ES-I3 (cell line): Measurements from ENCODE around the gene ARL4D.
A peak's percentile ranks its signal among the peaks of the same experiment; 100 is the strongest.

Experiments used
- H3K36me3 ChIP-seq: 2 replicates; pipeline ENCODE4 v1.6.1; 2013; ENCODE audit warnings: mild to moderate bottlenecking, low read length, control low read depth, moderate library complexity; ENCODE audit not compliant: insufficient read depth
- H3K4me1 ChIP-seq: 2 replicates; pipeline ENCODE4 v1.6.1; 2013; ENCODE audit warnings: mild to moderate bottlenecking, control low read depth, low read length; ENCODE audit not compliant: insufficient read depth
- H3K9ac ChIP-seq: 2 replicates; pipeline ENCODE4 v1.6.1; 2013; ENCODE audit warnings: low read depth, mild to moderate bottlenecking, low read length, moderate library complexity
- H3K9me3 ChIP-seq: 2 replicates; pipeline ENCODE4 v1.6.1; 2013; ENCODE audit warnings: mild to moderate bottlenecking, low read length, moderate library complexity; ENCODE audit not compliant: control insufficient read depth, insufficient read depth

Gene ARL4D

DNA sequence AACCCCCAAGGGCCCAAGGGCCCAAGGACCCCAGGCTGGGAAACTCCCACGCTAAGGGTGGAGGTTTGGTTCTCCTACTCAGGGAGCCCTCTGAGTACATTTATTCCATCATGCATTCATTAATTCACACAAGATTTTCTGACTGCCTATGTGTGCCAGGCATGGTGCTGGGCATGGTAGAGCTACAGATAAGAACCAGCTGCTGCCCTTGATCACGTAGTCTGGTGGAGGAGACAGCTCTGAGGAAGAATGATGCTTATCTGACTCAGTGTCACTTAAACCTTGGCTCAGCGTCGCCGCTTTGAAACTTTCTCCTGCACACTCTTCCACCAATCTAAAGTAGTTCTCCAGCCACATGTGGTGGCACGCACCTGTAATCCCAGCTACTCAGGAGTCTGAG is 3.6 kb upstream of the ARL4D start:
- Histone ChIP-seq H3K36me3 (no peaks in the 10 kb centered on the region), H3K9ac (no peak overlapping the region), H3K4me1 (peaks cover 7% of the 10 kb centered on the region; the same call in 1 of the 2 replicates), H3K9me3 (no peaks in the 10 kb centered on the region)

DNA sequence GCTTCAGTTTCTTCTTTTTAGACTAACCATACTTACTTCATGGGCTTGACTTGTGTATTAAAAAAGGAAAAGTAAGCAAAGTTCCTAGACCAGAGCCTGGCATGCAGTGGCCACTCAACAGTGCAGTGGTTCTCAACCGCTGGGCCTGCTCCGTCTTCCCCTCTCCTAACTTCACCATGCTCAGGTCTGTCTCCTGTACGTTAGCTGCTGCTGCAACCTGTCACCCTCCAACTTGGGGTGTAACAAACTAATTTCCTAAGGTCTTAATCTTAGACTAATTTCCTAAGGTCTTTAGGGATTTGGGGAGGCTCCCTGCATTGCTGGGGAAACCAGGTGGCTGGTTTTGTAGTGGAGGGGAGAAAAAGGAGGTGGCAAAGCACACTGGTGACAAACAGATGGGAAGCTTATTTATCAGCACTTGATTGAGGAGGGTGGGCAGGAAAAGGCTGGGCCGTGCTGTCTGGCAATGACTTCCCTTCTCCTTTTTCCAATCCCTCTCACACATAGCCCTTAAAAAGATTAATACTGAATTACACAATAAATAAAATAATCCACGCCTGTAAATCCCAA is 2.2 kb upstream of the ARL4D start:
- Histone ChIP-seq H3K36me3 (peaks cover 7% of the 10 kb centered on the region; the same call in 1 of the 2 replicates), H3K9me3 (no peaks in the 10 kb centered on the region), H3K4me1 (peaks cover 15% of the 10 kb centered on the region; the same call in 1 of the 2 replicates), H3K9ac (no peak overlapping the region)

GRCh38 chr17:43399839-43400328 is 1.1 kb downstream of the ARL4D start:
- Histone ChIP-seq H3K9ac (peak overlapping the region; percentile 3; the same call in 1 of the 2 replicates), H3K9me3 (no peaks in the 10 kb centered on the region), H3K4me1 (peaks cover 11% of the 10 kb centered on the region; the same call in 1 of the 2 replicates), H3K36me3 (peaks cover 7% of the 10 kb centered on the region; the same call in 1 of the 2 replicates)

- Histone ChIP-seq H3K36me3 (peaks cover 7% of the 10 kb centered on the region; the same call in 1 of the 2 replicates), H3K9me3 (no peaks in the 10 kb centered on the region), H3K9ac (peak overlapping the region; percentile 8; the same call in 1 of the 2 replicates), H3K4me1 (peaks cover 11% of the 10 kb centered on the region; the same call in 1 of the 2 replicates)
These were observed 2.3 kb downstream of the ARL4D start for GRCh38 chr17:43400943-43401717.

- Histone ChIP-seq H3K4me1 (peaks cover 15% of the 10 kb centered on the region), H3K36me3 (peaks cover 7% of the 10 kb centered on the region; the same call in 1 of the 2 replicates), H3K9ac (no peak overlapping the region), H3K9me3 (no peaks in the 10 kb centered on the region)
These were observed 3.3 kb downstream of the ARL4D start for GRCh38 chr17:43402078-43402477.

GRCh38 chr17:43402567-43402966 is 3.8 kb downstream of the ARL4D start:
- Histone ChIP-seq H3K36me3 (peaks cover 7% of the 10 kb centered on the region; the same call in 1 of the 2 replicates), H3K9ac (no peak overlapping the region), H3K9me3 (no peaks in the 10 kb centered on the region), H3K4me1 (peaks cover 20% of the 10 kb centered on the region)

DNA sequence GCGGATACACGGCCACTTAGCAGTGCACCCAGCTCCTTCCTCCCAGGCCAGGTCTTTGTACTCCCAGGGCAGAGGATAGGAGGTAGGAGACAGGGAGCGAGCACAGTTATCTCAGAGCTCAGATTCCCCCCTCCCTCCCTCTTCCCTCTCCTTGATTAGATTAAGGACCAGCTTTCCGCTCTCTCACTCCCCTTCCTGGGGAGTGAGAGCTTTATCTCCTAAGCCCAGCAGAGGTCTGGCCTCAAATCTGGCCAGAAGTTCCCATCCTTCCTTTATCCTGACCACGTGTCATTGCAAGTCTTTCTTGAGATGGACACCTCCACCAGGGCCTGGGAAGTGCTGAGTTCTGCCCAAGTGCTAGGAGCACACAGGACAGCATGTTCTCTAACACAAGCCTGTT is 5.1 kb downstream of the ARL4D start:
- Histone ChIP-seq H3K9ac (no peak overlapping the region), H3K36me3 (peaks cover 7% of the 10 kb centered on the region; the same call in 1 of the 2 replicates), H3K4me1 (peaks cover 20% of the 10 kb centered on the region), H3K9me3 (no peaks in the 10 kb centered on the region)

DNA sequence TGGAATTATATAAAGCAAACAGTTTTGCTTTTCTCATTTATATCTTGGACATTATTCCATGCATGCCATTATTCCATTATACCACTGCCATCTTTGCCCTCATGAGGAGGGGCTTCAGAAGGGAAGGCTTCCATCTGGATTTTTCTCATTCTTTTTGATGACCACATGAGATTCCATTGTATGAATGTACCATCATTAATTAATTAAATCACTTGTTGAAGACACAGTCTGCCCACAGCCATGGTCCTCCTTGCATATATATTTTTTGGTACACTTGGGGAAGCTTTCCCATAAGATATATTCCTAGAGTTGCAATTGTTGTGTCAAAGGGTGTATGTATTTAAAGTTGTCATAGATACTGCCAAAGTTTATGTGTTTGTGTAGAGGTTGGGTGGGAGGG is 7.1 kb downstream of the ARL4D start:
- H3K9me3 ChIP-seq: no peaks in the 10 kb centered on the region
- no peak overlapping the region for H3K9ac ChIP-seq
- peaks cover 2% of the 10 kb centered on the region; the same call in 1 of the 2 replicates for H3K36me3 ChIP-seq
- H3K4me1 ChIP-seq: peaks cover 25% of the 10 kb centered on the region

GRCh38 chr17:43406676-43407645 is 8.2 kb downstream of the ARL4D start:
- Histone ChIP-seq H3K9me3 (no peaks in the 10 kb centered on the region), H3K36me3 (no peaks in the 10 kb centered on the region), H3K4me1 (peaks cover 27% of the 10 kb centered on the region), H3K9ac (peak overlapping the region; percentile 14; the same call in 1 of the 2 replicates)

GRCh38 chr17:43409131-43409530 is 10.3 kb downstream of the ARL4D start:
- Histone ChIP-seq H3K36me3 (no peaks in the 10 kb centered on the region), H3K9me3 (no peaks in the 10 kb centered on the region), H3K9ac (no peak overlapping the region), H3K4me1 (peaks cover 34% of the 10 kb centered on the region)

DNA sequence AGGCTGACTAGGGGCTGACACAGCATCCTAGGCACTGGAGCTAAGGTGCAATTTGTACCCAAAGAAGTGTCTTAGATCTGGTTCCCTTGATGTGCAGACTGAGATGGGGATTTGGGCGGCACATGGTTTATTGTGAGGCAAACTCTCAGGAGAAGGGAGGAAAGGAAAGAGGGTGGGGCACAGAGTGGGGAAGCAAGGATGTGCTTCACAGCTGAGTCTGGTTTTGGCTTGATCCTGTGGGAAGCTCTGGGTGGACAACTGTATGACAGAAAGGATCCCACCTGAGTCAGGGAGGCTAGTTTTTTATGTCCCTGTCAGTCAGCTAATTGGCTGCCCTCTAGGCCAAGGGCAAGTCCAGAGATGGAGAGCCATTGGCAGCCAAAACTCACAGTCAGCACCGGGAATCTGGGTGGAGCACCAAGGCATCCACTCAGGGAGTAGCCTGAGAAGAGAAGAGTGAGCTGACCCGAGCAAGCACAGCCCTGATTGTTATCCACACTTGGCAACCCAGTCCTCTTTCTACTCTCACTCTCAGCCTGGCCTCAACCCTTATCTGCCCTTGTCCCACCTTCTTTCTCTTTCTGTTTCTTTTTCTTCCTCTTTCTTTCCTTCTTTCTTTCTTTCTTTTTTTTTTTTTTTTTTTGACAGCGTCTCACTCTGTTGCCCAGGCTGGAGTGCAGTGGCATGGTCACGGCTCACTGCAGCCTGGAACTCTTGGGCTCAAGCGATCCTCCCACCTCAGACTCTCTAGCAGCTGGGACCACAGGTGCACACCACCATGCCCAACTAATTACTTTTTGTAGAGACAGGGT is 12.0 kb downstream of the ARL4D start:
- peaks cover 34% of the 10 kb centered on the region for H3K4me1 ChIP-seq
- H3K9ac ChIP-seq: no peak overlapping the region
- H3K9me3 ChIP-seq: no peaks in the 10 kb centered on the region
- H3K36me3 ChIP-seq: no peaks in the 10 kb centered on the region

GRCh38 chr17:43411369-43411677 is 12.5 kb downstream of the ARL4D start:
- no peaks in the 10 kb centered on the region for H3K36me3 ChIP-seq
- peaks cover 34% of the 10 kb centered on the region for H3K4me1 ChIP-seq
- no peak overlapping the region for H3K9ac ChIP-seq
- no peaks in the 10 kb centered on the region for H3K9me3 ChIP-seq

DNA sequence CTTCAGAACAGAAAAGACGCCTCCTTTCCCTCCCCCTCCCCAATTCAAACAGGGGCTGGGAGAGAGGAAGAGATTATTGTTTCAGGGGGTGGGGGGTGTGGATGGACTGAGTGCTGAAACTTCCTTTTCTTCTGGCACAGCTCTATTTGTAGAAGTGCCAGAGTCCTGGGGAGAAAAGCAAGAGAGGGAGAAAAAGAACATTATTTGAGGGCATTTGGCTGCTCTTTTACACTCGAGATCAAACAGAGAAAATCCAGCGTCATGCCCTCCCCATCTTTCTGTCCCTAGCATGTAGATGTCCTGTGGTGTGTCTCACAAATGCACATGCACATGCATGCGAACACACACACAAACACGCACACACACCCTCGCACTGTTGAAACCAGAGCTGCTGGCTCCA is 13.0 kb downstream of the ARL4D start:
- Histone ChIP-seq H3K4me1 (peaks cover 34% of the 10 kb centered on the region), H3K9ac (no peak overlapping the region), H3K36me3 (no peaks in the 10 kb centered on the region), H3K9me3 (no peaks in the 10 kb centered on the region)
